DMS153 (cell line): ENCODE results near the gene UBAC1.
"Not testable (repeated sequence)": the region's sequence is repeated elsewhere in the genome, so short reads cannot be mapped to it uniquely, and the experiment has no call there.

Source experiments
- DNase-seq: peaks from one replicate; lab custom pipeline; 2025; lab: John Stamatoyannopoulos, UW

Gene UBAC1

GRCh38 chr9:135920973-135921585 lies 40.1 kb downstream of the UBAC1 start:
- no peak for DNase-seq

- no peak for DNase-seq
Measured at GRCh38 chr9:135920256-135920930, 40.8 kb downstream of the UBAC1 start.

- DNase-seq = no peak
Measured at GRCh38 chr9:135919318-135919890, 41.8 kb downstream of the UBAC1 start.

GRCh38 chr9:135916227-135916626 lies 44.9 kb downstream of the UBAC1 start:
- DNase-seq = not testable (repeated sequence)

GRCh38 chr9:135914921-135915320 lies 46.3 kb downstream of the UBAC1 start:
- no peak for DNase-seq

GRCh38 chr9:135911233-135911632 lies 49.9 kb downstream of the UBAC1 start:
- not testable (repeated sequence) for DNase-seq

GRCh38 chr9:135910757-135911156 lies 50.4 kb downstream of the UBAC1 start:
- DNase-seq = no peak

- no peak for DNase-seq
Measured at GRCh38 chr9:135910216-135910615, 51.0 kb downstream of the UBAC1 start.

- DNase-seq = no peak
Measured at GRCh38 chr9:135909371-135909770, 51.8 kb downstream of the UBAC1 start.

- no peak for DNase-seq
Measured at GRCh38 chr9:135908754-135909204, 52.4 kb downstream of the UBAC1 start.

- no peak for DNase-seq
Measured at GRCh38 chr9:135908093-135908753, 53.0 kb downstream of the UBAC1 start.

- peak; percentile 85 for DNase-seq
Measured at GRCh38 chr9:135907431-135908092, 53.6 kb downstream of the UBAC1 start, which contains the start of gene CAMSAP1. Gene CAMSAP1, minus strand, starts transcription at chr9:135907546. Its CDS starts 387 bp downstream, at chr9:135907159.

GRCh38 chr9:135907006-135907430 lies 54.2 kb downstream of the UBAC1 start:
- DNase-seq = no peak

GRCh38 chr9:135906291-135907005 lies 54.7 kb downstream of the UBAC1 start:
- DNase-seq = no peak

GRCh38 chr9:135905380-135906258 lies 55.6 kb downstream of the UBAC1 start:
- DNase-seq = no peak

GRCh38 chr9:135903786-135904520 lies 57.2 kb downstream of the UBAC1 start:
- DNase-seq = no peak

- DNase-seq = no peak
Measured at GRCh38 chr9:135903358-135903656, 57.9 kb downstream of the UBAC1 start.

- DNase-seq = no peak
Measured at GRCh38 chr9:135902655-135903357, 58.4 kb downstream of the UBAC1 start.

GRCh38 chr9:135901826-135902225 lies 59.3 kb downstream of the UBAC1 start:
- no peak for DNase-seq
